COR-L47 (cell line): Measurements from ENCODE around the gene COPS7B.

Experiments used
- DNase-seq: peaks from one replicate; lab custom pipeline; 2025; lab: John Stamatoyannopoulos, UW

The COPS7B gene

DNA sequence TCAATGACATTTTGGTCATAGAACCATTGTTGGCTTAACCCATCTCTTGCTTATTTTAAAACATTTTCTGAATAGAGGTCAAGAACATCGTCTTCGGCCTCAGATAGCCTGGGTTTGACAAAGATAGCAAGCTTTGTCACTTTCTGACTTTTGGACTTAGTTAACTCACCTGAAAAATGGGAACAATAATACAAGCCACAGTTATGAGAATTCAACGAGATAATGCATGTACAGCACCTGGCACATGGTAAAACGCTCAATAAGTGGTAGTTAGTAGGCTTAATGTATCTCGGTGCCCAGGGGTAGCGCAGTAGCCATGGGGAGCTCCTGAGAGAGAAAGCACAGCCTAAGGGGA, 446 bp upstream of the COPS7B start:
- DNase-seq, result no peak

DNA sequence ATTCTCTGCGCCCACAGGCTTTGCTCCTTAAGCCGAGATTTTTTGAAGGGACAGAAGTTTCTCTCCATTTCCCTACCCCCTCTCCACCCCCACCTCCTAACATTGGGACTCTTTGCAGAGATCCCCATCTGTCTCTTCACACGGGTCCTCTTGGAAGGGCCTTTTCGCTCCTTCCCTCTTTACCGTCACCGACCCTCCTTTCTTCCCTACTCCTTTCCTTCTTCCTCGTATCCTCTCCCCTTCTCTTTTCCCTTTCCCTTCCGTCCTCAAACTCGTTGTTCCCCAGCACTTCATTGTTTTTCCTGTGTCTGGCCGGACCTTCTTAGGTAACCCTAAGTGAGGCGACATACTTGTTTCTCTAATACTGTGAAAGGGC, 660 bp downstream of the COPS7B start:
- DNase-seq, result no peak

DNA sequence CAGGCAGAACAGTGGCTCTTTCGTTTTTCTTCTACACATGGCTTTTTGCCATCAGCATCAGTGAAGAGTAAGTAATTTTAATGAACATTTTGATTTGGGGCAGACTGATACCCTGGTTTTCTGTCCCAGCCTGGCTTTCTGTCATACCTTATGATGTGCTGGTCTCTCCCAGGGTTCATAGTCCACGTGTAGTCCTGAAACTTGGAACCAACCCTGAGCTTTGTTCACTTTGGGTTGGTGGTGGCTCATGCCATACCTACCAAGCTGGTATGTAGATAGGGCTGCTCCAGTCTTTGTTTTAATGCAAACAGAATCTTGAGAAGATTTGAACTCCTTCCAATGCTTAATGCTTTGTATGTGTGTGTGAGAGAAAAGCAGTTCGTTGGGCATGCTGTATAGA, 4.9 kb downstream of the COPS7B start:
- DNase-seq, result no peak

- no peak for DNase-seq
These were observed 8.1 kb downstream of the COPS7B start for GRCh38 chr2:231794383-231794782.

GRCh38 chr2:231795525-231796327, 9.5 kb downstream of the COPS7B start:
- peak; percentile 67 for DNase-seq

DNA sequence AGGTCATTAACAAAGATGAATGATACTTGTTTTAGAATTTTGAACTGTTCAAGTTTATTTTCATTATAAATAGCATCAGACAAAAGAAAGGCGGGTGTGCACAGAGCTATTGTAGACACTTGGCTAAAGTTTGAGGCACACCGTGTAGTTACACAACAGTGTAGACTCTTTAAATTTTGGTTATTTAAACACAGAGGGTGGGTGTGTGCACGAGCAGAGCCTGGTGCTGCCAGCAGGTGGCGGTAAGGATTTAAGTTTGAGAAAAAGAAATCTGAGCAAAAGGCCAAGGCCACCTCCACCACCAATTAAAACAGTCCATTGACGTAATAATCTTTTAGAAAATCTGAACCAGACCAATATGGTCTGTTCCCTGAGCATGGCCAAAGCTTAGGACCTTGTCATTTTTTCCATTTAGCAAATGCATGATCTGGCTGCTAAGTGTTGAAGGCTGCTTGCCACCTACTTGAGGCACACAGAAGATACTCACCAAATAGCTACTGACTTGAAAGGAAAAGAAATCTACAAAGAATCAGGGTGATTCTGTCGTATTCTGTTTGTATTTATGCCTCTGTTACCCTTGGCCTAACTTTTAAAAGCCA, 14.3 kb downstream of the COPS7B start:
- DNase-seq, result no peak

GRCh38 chr2:231803501-231804138, 17.4 kb downstream of the COPS7B start:
- DNase-seq, result no peak

DNA sequence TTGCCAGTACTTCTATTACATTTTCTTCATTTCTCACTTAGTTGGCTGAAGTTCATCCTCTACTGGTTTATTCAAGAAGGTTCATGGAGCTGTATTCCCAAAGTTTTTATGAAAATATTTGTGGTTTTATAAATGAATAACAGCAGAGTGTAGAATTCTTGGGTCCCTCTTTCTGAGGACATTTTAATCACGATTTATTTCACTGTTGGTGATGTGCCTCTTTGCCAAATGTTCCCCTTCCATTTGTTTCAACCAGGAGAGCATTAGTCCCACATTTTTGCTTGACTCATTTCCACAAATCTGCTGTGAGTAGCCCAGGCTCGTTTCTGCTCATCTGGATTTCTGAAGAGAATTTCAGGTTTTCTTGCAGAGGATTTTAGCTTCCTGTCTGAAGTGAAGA, 20.8 kb downstream of the COPS7B start:
- DNase-seq, result no peak

GRCh38 chr2:231810905-231811304, 24.7 kb downstream of the COPS7B start:
- DNase-seq, result no peak

DNA sequence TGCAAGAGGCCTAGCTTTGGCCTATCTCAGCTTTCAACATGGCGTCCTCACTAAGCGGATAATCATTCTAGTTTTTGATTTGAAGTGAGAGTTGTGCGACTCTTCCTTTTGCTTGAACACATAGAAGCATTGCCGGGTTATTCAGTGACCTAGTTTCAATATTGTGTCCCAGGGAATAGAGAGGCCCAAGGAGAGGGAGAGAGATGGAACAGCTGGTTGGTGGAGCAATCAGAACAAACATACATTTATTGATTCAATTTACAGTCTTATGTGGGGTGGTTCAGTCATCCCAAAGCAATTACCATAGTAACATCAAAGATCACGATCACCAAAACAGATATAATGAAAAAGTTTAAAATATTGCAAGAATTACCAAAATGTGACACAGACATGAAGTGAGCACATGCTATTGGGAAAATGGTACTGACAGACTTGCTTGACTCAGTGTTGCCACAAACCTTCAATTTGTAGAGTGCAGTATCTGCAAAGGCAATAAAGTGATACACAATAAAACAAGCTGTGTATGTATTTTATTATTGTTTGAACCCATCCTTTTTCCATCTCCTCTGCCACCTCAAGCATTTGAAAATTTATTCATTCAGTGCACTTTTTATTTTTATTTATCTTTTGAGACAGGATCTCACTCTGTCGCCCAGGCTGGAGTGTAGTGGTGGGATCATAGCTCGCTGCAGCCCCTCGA, 30.2 kb downstream of the COPS7B start:
- no peak for DNase-seq

GRCh38 chr2:231819447-231820042, 33.3 kb downstream of the COPS7B start:
- DNase-seq, result no peak

GRCh38 chr2:231820786-231821303, 34.6 kb downstream of the COPS7B start:
- DNase-seq, result no peak

DNA sequence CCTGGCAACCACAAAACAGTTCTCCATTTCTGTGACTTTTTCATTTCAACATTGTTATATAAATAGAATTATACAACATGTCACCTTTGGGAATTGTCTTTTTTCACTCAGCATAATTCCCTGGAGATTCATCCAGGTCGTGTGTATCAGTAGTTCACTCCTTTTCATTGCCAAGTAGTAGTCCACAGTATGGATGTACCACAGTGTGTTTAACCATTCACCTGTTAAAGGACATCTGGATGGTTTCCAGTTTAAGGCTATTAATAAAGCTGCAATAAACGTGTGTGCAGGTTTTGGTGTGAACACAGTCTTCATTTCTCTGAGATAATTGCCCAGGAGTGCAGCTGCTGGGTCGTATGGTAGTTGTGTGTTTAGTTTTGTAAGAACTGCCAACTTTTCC, 35.7 kb downstream of the COPS7B start:
- no peak for DNase-seq

- no peak for DNase-seq
These were observed 66.9 kb downstream of the COPS7B start for GRCh38 chr2:231853105-231853504.

GRCh38 chr2:231854616-231855125, 68.4 kb downstream of the COPS7B start:
- no peak for DNase-seq

GRCh38 chr2:231856959-231857358, 70.7 kb downstream of the COPS7B start:
- no peak for DNase-seq
